Liver (tissue), 9 donors: Measurements from ENCODE around the gene RCL1. TPM values are rescaled to one million over a fixed set of nuclear protein-coding genes. Genes with fewer than 3 reads are reported as not detected.

Source experiments
- DNase-seq: peaks from one replicate; pipeline ENCODE4 v3.0.0-alpha.2; 2017; ENCODE audit warnings: low spot score
- H3K27ac ChIP-seq, 2 donors: one replicate each; pipeline ENCODE4 v1.7.0; 2013; ENCODE audit warnings: inconsistent platforms in 2 of 2, low read length in 2 of 2, control low read depth in 1 of 2, low read depth in 1 of 2, mild to moderate bottlenecking in 1 of 2
- H3K27me3 ChIP-seq, 4 donors: one replicate each; pipeline versions ENCODE4 v1.6.1 to v1.7.0; 2013; ENCODE audit warnings: low read length in 3 of 4, inconsistent platforms in 1 of 4, mild to moderate bottlenecking in 1 of 4, moderate library complexity in 1 of 4; ENCODE audit not compliant: control insufficient read depth in 4 of 4, insufficient read depth in 4 of 4
- H3K36me3 ChIP-seq, 4 donors: one replicate each; pipeline versions ENCODE4 v1.6.1 to v1.7.0; 2013; ENCODE audit warnings: low read length in 3 of 4, mild to moderate bottlenecking in 3 of 4, low read depth in 1 of 4, moderate library complexity in 1 of 4; ENCODE audit not compliant: control insufficient read depth in 4 of 4, insufficient read depth in 3 of 4
- H3K4me1 ChIP-seq, 4 donors: one replicate each; pipeline versions ENCODE4 v1.6.1 to v1.7.0; 2013; ENCODE audit warnings: low read length in 3 of 4, mild to moderate bottlenecking in 3 of 4, moderate library complexity in 1 of 4; ENCODE audit not compliant: control insufficient read depth in 4 of 4, insufficient read depth in 4 of 4
- H3K4me3 ChIP-seq, 3 donors: one replicate each; pipeline versions ENCODE4 v1.6.1 to v1.7.0; 2013; ENCODE audit warnings: low read length in 3 of 3, control low read depth in 1 of 3, low read depth in 1 of 3, mild to moderate bottlenecking in 1 of 3
- H3K9ac ChIP-seq, 2 donors: one replicate each; pipeline ENCODE4 v1.7.0; 2013; ENCODE audit warnings: low read length in 2 of 2, mild to moderate bottlenecking in 2 of 2, moderate library complexity in 2 of 2, control low read depth in 1 of 2, low read depth in 1 of 2
- H3K9me3 ChIP-seq, 4 donors: one replicate each; pipeline versions ENCODE4 v1.6.1 to v1.7.0; 2013; ENCODE audit warnings: low read length in 3 of 4; ENCODE audit not compliant: control insufficient read depth in 4 of 4
- ATF3 ChIP-seq: IDR thresholded peaks from 2 replicates; pipeline ENCODE4 v1.6.1; 2016; ENCODE audit warnings: antibody characterized with exemption
- CTCF ChIP-seq: fragments of 150-350 bp; IDR thresholded peaks from 2 replicates; pipeline ENCODE4 v1.5.1; 2017; ENCODE audit warnings: improper control_type of control experiment, low read depth, low read length; ENCODE audit not compliant: missing input control
- EGR1 ChIP-seq, 2 donors: IDR thresholded peaks; 2 replicates each; pipeline ENCODE4 v1.6.1; 2016 to 2018; ENCODE audit warnings: antibody characterized with exemption in 2 of 2, low read depth in 2 of 2
- FOXA1 ChIP-seq: IDR thresholded peaks from 2 replicates; pipeline ENCODE4 v1.6.1; 2016; ENCODE audit warnings: antibody characterized with exemption
- FOXA2 ChIP-seq: IDR thresholded peaks from 2 replicates; pipeline ENCODE4 v1.6.1; 2016; ENCODE audit warnings: antibody characterized with exemption
- GABPA ChIP-seq, 2 donors: IDR thresholded peaks in 1 of 2; conservative IDR thresholded peaks in 1 of 2; 2 replicates each; pipeline ENCODE4 v1.6.1; 2016; ENCODE audit warnings: antibody characterized with exemption in 2 of 2, mild to moderate bottlenecking in 1 of 2, moderate library complexity in 1 of 2
- HNF4A ChIP-seq, 2 donors: conservative IDR thresholded peaks; 2 replicates each; pipeline ENCODE4 v1.6.1; 2016; ENCODE audit warnings: antibody characterized with exemption in 2 of 2, mild to moderate bottlenecking in 2 of 2
- HNF4G ChIP-seq: IDR thresholded peaks from 2 replicates; pipeline ENCODE4 v1.6.1; 2016; ENCODE audit warnings: antibody characterized with exemption
- JUND ChIP-seq, 2 donors: IDR thresholded peaks; 2 replicates each; pipeline ENCODE4 v1.6.1; 2016; ENCODE audit warnings: antibody characterized with exemption in 2 of 2
- MAX ChIP-seq: IDR thresholded peaks from 2 replicates; pipeline ENCODE4 v1.6.1; 2016; ENCODE audit warnings: antibody characterized with exemption
- NR2F2 ChIP-seq: IDR thresholded peaks from 2 replicates; pipeline ENCODE4 v1.6.1; 2016; ENCODE audit warnings: antibody characterized with exemption
- RAD21 ChIP-seq, 2 donors: IDR thresholded peaks; 2 replicates each; pipeline ENCODE4 v1.6.1; 2016; ENCODE audit warnings: antibody characterized with exemption in 2 of 2, mild to moderate bottlenecking in 2 of 2
- REST ChIP-seq: IDR thresholded peaks from 2 replicates; pipeline ENCODE4 v1.6.1; 2016; ENCODE audit warnings: antibody characterized with exemption, mild to moderate bottlenecking
- RXRA ChIP-seq, 2 donors: IDR thresholded peaks; 2 replicates each; pipeline ENCODE4 v1.6.1; 2017 to 2018; ENCODE audit warnings: antibody characterized with exemption in 2 of 2, mild to moderate bottlenecking in 1 of 2
- SP1 ChIP-seq: IDR thresholded peaks from 2 replicates; pipeline ENCODE4 v1.6.1; 2018; ENCODE audit warnings: antibody characterized with exemption, mild to moderate bottlenecking
- TAF1 ChIP-seq: conservative IDR thresholded peaks from 2 replicates; pipeline ENCODE4 v1.6.1; 2016; ENCODE audit warnings: antibody characterized with exemption, mild to moderate bottlenecking
- YY1 ChIP-seq: IDR thresholded peaks from 2 replicates; pipeline ENCODE4 v1.6.1; 2016; ENCODE audit warnings: antibody characterized with exemption, mild to moderate bottlenecking
- ZBTB33 ChIP-seq: IDR thresholded peaks from 2 replicates; pipeline ENCODE4 v1.6.1; 2016; ENCODE audit warnings: antibody characterized with exemption
- polyA plus RNA-seq, 2 donors: library from polyadenylated mRNA; stranded (reverse) in 1 of 2; unstranded in 1 of 2; fragments of 200-250 nt in 1 of 2; fragments of >200 nt in 1 of 2; fragmentation: Nextera tagmentation in 1 of 2; extraction: Ambion mirVana in 1 of 2; gene quantifications; one replicate each; pipeline versions ENCODE4 v1.2.1 to v1.2.3, GENCODE V29; 2013 to 2015
- total RNA-seq, 2 donors: library from RNA; depleted of rRNA; stranded (reverse); fragments of >200 nt; gene quantifications; one replicate each; pipeline ENCODE4 v1.2.3, GENCODE V29; 2014
- donor health status: healthy.
- donor health status: healthy.
- donor health status: healthy.
- donor health status: healthy.
- donor health status: healthy.

The RCL1 gene
- total and polyA plus RNA-seq, 4 donors: 52.2 to 121 (median 86.8) TPM

- TF ChIP-seq REST (no peak), RXRA (IDR thresholded peaks at IDR 0.05) (no peak), EGR1 (IDR thresholded peaks at IDR 0.05; ENCODE audit: low read depth in 2 of 2) (no peak), NR2F2 (no peak)
Measured at GRCh38 chr9:4821133-4821532, 28.4 kb downstream of the RCL1 start (continued).

GRCh38 chr9:4822057-4822456 lies 29.3 kb downstream of the RCL1 start:
- peak overlapping the region; percentile 77 to 78 for H3K27ac ChIP-seq
- peaks cover 1 to 31% (median 8%) of the 10 kb centered on the region in 4 donors for H3K4me1 ChIP-seq
- H3K9ac ChIP-seq: no peak overlapping the region
- H3K4me3 ChIP-seq: no peak overlapping the region
- TF ChIP-seq ZBTB33 (peak; percentile 74), RAD21 (IDR thresholded peaks at IDR 0.05) (peak; percentile 43 to 55), FOXA1 (peak; percentile 43), REST (no peak), ATF3 (peak; percentile 57), SP1 (peak; percentile 83), HNF4A (conservative IDR thresholded peaks at IDR 0.05) (peak; percentile 84 to 97), FOXA2 (peak; percentile 70), MAX (peak; percentile 68), YY1 (peak; percentile 85), CTCF (no peak), GABPA (IDR thresholded peaks at IDR 0.05 in 1 of 2, conservative IDR thresholded peaks at IDR 0.05 in 1 of 2) (peak in 1 of 2 donors; percentile 10), EGR1 (IDR thresholded peaks at IDR 0.05; ENCODE audit: low read depth in 2 of 2) (no peak), HNF4G (peak; percentile 58), TAF1 (no peak), NR2F2 (no peak), JUND (IDR thresholded peaks at IDR 0.05) (peak in 1 of 2 donors; percentile 63), RXRA (IDR thresholded peaks at IDR 0.05) (peak; percentile 95 to 97)
- no peaks in the 10 kb centered on the region for H3K9me3 ChIP-seq
- peaks cover 0 to 1% (median 0%) of the 10 kb centered on the region in 4 donors for H3K36me3 ChIP-seq
- no peaks in the 10 kb centered on the region for H3K27me3 ChIP-seq
- no peak for DNase-seq
